PC-3 (cell line): Measurements from ENCODE around the gene TMEM41B.

Source experiments
- CTCF ChIP-seq: fragments of 300-600 bp; sonication (generic); conservative IDR thresholded peaks from 2 replicates; pipeline ENCODE4 v1.5.1; 2017; ENCODE audit warnings: antibody characterized with exemption, low read depth, mild to moderate bottlenecking, low read length
- EZH2phosphoT487 ChIP-seq: fragments of 300-600 bp; sonication (generic); IDR thresholded peaks from 2 replicates; pipeline ENCODE4 v1.6.1; 2018; ENCODE audit warnings: mild to moderate bottlenecking, antibody characterized with exemption, low read length, borderline replicate concordance

GRCh38 chr11:9231848-9232177 lies 82.6 kb downstream of the TMEM41B start:
- no peak for TF ChIP-seq CTCF
- no peak for TF ChIP-seq EZH2phosphoT487
